ENCODE data around the gene SNED1.

Gene SNED1

DNA sequence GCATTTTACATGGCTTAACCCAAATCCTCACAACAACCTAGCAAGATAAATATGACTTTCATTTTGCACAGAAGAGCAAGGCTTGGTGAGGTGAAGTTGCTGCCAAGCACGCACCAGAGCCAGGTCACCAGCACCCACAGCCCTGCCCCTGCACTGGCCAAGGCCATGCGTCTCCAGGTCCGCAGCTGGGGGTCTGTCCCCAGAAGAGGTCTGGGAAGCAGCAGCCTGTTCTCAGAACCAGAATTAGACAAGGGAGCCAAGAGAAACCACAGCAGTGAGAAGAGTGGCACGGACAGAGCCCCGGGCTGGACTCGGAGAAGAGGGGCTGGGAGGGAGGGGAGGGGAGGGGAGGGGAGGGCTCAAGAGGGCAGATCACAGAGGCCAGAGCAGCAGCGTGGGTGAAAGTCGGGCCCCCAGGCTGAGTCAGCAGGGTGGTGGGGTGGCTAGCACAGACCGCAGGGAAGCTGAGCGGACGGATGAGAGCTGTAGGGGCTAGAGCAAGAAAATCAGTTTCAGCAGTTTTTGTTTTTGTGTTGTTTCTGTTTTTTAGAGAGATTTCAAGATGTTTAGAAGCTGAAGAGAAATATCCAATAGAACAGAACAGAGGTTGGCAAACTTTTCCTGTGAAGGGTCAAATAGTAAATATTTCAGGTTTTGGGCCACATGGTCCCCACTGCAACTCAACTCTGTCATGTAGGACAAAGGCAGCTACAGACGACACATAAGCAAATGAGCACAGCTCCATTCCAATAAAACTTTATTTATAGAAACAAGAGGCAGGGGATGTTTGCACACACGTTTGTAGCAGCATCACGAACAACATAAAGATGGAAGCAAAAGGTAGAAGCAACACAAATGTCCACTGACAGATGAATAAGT is 111.0 kb downstream of the SNED1 start:
- no peak for DNase-seq (ENCODE audit: low read depth)

DNA sequence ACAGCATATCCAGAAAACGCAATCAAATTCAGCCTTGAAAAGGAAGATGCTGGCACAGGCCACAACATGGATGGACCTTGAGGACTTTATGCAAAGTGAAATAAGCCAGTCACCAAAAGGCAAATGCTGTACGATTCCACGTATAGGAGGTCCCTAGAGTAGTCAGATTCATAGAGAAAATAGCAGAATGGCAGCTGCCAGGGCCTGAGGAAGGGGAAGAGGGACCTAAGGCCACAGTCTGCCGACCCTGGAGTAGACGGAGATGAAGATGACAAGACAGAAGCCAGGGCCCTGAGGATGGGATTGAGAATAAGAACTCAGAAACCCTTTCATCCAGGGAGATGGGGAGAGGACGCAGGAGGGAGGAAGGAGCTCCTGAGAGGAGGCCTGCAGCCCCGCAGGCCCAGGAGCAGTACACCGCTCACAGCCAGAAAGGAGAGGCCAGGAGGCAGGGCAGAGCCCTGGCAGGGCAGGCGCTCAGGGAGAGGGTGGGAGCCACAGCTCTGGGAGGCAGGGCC is 111.7 kb downstream of the SNED1 start:
- no peak for DNase-seq (ENCODE audit: low read depth)

DNA sequence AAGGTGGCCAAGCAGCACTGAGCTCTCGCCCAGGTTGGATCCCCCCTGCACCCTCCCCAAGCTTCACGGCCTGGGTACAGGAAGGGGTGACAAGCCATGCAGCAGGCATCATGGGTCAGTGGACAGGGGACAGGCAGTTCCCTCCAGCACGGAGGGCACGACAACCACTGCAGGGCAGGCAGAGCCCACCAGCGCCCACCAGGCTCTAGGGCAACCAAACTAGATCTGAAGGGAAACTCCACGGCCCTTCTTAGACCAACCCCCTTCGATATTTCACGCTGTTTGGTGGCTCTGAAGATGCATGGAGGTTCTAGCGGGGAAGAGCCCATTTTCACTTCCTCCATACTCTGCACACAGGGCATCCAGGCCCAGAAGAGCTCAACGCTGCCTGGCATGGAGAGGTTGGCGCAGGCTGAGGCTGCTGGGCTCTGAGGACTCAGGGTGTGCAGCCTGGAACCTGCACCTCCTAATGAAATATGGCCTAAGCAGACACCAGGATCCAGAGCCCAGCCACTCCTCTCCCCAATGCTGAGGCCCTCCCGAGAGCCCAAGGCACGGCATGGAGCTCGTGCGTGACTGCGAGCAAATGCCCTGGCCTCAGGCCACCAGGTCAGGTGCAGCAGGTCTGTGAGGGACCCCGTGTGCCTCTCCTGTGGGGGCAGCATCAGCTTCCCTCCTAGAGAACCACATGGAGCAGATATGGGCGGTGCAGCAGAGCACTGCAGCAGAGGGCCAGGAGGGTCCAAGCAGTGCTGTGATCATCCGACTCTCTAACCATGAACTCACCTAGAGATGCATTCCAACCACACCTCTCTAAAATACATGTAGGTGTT is 112.4 kb downstream of the SNED1 start:
- DNase-seq (ENCODE audit: low read depth), result no peak

DNA sequence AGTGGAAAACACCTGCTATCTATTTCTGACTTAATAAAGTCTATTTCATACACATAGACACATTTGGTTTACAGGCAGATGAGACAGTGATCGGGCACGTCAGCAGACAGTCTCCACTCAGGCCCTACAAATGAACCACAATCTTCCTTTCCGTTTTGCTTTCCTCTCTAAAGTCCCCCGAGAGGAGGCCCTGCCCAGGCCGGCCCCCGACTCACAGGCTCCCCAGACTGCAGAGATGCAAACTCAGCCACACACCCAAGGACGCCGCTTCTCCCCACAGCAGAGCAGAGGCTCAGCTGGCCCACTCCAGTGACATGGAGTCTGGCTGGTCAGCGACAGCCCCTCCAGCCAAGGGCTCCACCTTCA is 113.0 kb downstream of the SNED1 start:
- DNase-seq (ENCODE audit: low read depth), result no peak

DNA sequence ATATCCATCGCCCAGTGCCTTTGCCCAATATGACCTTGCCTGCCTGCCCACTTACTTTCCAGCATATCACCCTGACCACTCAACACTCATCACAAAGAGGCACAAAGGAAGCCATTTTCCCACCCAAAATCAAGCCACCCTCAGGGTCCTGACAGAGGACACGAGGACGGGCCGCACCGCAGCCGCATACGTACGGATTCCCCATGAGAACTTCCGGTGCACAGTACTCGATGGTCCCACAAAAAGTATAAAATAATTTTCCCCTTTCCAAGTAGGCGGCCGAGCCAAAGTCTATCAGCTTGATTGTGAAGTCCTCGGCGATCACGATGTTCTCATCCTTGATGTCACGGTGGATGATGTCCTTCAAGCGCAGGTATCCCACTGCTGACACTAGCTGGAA is 113.6 kb downstream of the SNED1 start:
- DNase-seq (ENCODE audit: low read depth), result no peak

DNA sequence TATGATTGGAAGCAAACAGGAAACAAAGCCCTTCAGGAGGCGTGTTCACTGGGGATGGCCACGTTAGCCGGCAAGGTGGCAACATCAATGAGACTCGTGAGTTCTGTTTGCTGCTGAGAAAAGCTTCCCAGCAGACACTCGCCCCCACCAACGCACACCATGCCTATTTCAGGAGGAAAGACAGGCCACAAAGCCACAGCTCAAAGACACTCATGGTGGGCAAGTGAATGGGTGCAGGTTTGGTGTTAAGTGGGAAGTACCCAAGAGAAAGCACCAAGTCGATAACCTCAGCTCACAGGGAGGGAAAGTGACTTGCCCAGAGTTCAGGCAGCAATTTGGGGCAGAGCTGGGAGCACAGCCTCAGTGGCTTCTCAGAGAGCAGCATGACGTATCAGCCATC is 114.2 kb downstream of the SNED1 start:
- DNase-seq (ENCODE audit: low read depth), result no peak

DNA sequence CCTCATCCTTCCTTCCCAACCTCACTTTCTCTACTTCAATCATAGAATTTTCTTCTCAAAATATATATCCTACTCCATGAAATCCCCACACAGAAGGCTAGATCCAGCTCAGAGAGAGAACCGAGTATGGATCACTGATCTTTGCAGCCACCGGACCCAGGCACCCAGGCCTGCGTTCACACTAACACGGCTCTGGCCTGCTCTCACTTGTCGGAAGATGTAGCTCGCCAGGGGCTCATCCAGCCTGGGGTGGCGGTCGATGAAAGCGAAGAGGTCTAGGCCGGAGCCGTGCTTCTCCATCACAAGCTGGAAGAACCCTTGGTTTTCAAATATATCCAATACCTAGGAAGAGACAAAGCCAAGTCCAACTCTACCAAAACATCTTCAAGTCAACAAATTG is 116.4 kb downstream of the SNED1 start:
- no peak for DNase-seq (ENCODE audit: low read depth)

DNA sequence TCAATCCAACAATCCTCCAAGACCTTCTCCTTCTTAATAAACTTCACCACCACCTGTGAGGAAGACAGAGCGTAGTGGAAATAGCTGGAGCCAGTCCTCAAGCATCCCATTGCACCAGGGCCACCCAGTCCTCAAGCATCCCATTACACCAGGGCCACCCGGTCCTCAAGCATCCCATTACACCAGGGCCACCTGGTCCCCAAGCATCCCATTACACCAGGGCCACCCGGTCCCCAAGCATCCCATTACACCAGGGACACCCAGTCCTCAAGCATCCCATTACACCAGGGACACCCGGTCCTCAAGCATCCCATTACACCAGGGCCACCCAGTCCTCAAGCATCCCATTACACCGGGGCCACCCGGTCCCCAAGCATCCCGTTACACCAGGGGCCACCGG is 116.9 kb downstream of the SNED1 start:
- no peak for DNase-seq (ENCODE audit: low read depth)

DNA sequence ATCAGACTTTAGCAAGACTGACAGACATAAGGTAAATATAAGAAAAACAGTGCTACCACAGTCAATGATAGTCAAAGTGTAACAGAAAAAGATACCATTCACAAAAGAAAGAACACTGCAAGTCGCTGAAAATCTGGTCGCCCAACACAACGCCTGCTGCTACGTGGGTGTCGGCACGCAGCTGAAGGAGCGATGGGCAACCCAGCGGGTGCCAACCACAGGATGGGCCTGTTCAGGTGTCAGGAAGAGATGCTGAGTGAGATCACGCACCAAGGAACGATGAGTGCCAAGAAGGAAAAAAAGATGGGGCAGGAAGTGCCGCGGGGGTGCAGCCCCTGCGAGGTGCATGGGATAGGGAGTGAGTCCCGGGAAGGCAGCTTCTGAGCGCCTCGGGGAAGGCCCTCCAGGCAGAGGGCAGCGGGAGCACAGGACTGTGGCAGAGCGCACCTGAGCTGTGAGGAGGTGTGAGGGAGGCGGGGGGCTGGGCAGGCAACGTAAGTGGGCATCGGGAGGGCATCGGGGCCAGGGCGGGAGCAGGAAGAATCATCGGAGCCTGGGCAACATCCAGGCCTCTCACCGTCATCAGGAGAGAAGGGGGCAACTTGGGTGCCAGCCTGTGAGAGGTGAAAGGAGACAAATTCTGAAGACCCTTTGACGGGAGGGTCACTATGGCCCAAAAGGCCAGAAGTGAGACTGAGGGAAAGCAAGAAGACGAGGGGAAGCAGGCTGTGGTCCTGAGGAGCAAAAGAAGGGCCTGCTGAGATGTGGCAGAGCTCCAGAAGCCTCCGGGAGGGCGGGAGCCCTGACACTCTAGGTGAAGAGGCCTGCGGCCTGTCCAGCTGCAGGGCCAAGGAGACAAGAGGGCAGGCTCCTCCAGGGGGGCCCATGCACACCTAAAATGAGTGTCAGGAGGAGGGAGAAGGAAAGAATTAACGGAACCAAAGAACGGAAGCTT is 118.5 kb downstream of the SNED1 start:
- no peak for DNase-seq (ENCODE audit: low read depth)

DNA sequence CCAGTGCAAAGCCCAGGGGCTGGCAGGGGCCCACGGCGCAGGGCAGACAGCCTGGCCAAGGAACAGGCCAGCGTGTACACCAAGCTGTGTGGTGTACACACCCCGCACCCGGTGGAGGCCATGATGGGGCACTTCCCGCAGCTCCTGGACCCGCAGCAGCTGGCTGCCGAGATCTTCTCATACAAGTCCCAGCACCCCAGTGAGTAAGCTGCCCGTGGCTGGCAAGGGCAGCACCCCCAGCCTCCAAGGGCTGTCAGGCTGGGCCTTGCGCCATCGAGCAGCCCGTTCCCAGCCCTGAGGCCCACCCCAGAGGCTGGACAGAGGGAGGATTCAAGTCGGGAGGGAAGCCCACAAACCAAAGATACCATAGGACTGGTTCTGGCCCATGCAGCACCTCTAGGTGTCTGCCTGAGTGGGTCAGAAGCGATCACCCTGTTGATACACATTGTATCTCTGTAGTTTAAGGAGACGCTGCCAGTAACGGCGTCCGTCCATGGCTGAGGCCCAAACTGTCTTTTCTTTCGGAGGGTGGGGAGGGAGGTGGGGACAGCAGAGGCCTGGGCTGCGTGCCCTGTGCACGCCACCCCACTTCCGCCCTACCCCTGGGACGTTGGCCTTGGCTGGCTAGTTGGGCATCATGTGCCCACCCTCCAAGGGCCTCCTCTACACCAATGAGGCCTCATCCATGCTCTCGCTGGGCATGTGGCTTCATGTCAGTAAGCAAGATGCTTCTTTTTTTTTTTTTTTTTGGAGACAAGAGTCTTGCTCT is 120.5 kb downstream of the SNED1 start:
- no peak for DNase-seq (ENCODE audit: low read depth)

DNA sequence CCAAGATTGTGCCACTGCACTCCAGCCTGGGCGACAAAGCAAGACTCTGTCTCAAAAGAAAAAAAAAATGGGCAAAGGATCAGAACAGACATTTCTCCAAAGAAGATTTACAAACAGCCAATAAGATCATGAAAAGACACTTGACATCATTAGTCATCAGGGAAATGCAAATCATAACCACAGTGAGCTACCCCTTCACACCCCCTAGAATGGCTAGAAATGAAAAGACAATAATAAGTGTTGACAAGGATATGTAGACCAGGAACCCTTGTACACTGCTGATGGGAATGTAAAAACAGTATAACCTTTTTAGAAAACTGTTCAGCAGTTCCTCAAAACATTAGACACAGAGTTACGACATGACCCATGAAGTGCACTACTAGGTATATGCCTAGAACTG is 122.0 kb downstream of the SNED1 start:
- DNase-seq (ENCODE audit: low read depth), result no peak

DNA sequence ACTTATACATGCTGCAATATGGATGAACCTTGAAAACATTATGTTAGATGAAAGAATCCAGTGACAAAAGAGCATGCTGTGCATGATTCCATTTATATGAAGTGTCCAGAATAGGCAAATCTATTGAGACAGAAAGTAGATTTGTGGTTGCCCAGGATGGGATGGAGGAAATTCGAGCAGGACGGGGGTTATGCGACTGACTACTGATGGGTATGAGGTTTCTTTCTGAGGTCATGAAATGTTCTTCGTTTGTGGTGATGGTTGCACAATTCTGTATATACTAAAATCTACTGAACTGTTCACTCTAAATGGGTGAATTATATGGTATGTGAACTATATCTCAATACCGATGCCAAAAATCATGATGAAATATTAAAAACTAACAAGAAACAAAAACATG is 122.6 kb downstream of the SNED1 start:
- no peak for DNase-seq (ENCODE audit: low read depth)

DNA sequence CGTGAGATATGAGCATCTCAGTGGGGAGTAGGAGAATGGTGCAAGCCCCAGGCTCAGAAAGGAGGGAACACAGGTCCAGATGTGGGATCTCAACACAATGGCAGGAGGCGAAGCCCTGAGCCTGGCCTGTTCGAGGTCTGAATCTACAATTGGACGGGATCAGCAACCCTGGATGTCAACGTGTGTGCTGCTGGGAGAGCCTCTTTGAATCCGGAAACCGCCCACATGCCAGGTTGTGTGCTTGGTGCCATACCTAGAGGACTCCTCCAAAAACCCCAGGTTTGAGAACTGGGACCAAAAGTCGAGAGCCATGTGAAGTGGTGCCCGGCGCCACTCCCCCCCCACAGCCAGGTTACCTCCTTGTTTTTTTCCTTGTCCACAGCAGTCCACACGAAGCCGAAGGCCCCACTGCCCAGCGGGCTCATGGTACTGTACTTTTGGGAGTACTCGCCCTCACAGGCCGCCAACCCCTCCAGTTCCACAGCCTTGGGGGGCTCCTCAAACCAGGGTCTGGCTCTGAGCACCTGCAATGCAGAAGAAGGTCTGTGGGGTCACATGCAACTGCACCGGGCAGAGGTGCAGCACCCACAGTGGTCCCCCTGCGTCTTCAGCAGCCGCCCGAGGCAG is 124.1 kb downstream of the SNED1 start:
- no peak for DNase-seq (ENCODE audit: low read depth)

DNA sequence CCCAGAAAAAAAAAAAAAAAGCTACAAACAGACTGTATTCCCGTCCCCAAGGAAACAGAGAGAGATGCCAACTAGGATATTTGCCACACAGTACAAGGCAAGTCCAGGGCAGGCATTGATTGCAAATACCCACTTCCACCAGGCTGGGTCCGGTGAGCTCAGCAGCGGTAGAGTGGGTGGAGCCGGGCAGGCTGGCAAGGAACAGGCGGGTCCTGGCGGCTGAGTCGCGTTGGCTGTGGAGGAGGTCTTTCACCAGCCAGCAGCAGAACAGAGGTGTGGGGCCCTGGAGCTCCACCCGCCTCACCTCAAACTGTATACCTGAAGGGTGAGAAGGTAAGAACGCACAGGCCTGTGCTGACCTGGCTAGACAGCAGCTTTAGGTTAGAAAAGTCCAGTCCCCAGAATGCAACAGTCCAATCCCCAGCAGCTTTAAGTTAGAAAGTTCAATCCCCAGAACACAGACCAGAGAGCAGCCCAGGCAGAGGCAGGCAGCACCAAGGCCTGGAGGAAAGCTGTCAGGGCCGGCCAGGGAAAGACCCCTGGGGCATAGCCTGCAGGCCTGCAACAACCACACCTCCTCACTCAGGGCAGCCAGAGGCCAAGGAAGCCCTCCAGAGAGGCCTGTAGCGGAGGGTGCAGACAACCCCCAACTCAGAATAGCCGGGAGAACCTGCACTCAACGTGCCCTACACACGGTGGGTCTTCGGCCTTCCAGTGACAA is 125.6 kb downstream of the SNED1 start:
- DNase-seq (ENCODE audit: low read depth), result no peak

DNA sequence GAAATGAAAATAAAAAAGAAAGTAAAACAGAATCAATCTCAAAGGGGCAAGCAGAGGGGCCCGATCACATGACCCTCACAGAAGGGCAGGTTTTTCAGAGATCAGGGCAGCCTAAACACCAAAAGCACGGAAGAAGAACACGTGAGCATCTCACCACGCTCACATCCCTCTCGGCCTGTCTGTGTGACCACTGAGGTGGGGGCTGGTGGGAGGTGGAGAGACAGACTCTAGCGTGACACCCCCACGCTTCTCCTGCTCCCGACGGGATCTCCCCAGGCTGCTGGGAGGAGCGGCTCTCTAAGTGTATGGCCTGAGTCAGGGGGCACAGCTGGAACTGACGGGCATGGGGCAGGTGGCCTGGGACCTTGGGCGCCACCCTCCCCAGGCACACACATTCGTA is 127.2 kb downstream of the SNED1 start:
- no peak for DNase-seq (ENCODE audit: low read depth)

DNA sequence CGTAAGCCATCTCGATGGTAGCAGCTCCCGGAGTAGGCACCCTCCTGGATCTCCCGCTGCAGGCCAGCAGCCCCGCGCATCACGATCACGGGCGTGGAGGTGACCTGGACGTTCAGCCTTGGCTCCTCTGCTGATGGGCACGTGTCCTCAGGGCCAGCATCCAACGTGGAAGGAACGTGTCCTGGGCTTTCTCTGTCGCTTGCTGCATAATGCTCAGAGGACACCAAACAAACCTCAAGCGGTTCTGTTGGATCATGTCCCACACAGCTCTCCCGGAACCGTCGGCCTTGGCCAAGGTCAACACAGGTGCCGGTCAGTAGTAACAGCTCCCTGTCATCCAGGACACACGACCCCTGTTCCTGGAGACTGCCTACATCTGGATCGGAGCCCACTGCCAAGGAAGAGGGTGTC is 127.8 kb downstream of the SNED1 start:
- DNase-seq (ENCODE audit: low read depth), result no peak

DNA sequence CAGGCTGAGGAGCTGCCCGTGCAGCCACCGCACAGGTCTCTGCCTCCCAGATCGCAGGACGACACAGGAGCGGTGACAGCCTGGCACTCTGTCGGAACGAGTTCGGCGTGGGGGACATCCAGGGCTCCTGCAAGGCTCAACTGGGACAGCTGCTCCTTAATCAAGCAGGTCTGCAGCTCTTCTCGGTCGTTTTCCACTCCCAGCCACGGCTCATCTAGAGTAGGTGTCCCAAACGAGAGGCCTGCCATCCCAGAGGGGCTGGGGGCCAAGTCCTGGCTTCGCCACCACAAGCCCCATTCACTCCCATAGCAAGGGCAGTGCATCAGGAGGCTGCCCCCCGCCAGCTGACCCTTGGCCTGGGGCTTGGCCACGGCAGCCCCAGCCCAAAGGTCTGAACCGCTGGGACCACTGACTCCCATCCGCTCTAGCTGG is 128.4 kb downstream of the SNED1 start:
- no peak for DNase-seq (ENCODE audit: low read depth)

DNA sequence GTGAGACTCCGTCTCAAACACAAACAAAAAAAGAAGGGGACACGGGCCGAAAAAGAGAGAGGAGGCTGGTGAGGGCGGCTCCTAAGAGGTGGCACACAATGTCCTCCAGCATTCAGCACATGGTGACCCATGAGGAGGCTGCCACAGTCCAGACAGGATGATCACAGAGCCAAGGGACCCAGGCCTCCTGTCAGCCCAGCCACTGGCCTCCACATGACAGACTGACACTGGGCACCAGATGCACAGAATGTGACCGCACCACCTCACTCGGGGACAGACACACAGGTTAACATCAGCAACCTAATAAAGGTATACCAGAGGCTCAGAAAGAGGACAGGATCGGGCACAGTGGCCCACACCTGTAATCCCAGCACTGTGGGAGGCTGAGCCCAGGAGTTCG is 129.8 kb downstream of the SNED1 start:
- DNase-seq (ENCODE audit: low read depth), result no peak

DNA sequence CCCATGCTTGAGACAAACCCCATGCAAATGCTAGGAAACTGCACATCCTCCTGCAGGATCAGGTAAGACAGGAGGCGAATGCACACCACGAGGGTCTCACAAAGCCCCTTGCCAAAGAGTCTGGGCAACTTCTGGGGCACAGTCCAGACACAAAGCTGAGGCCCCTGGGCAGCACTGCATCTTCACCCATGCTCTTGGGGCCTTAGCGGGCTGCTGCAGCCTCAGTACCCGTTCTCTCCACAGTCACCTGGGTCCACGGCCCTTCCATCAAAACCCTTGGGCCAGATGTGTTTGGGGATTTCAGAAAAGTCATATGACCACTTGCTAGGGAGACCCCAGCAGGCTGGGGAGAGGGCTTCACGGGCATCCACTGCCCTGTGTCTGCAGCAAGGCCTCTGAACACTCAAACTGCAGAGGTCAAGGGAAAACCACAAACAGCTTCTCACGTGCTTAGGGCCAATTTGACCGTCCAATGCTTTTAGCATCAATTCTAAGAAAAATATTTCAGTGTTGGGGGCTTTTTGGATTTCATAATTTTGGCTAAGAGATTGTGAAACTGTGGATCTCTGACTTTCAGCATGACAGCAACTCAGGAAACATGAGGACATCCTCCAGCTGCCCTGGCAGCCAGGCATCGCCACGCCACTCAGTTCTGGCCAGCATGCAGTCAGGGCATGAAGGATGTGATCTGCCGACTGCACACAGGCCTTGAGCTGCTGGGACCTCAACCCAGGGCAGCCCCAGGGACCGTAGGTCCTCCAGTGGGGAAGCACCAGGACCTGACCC is 130.9 kb downstream of the SNED1 start:
- no peak for DNase-seq (ENCODE audit: low read depth)

All from stimulated activated CD8-positive, alpha-beta memory T cell treated with anti-CD3 and anti-CD28 coated beads, Interleukin-15, amount 100 ng/mL, for 24 hours (primary cell).